Measurements from ENCODE around the gene TEX101. TPM values are rescaled to one million over a fixed set of nuclear protein-coding genes. Genes with fewer than 3 reads are reported as not detected.
"Not testable (repeated sequence)": the region's sequence is repeated elsewhere in the genome, so short reads cannot be mapped to it uniquely, and the experiment has no call there.

The TEX101 gene
- polyA plus RNA-seq, 3 donors, result 0.16 TPM; not detected in 2

DNA sequence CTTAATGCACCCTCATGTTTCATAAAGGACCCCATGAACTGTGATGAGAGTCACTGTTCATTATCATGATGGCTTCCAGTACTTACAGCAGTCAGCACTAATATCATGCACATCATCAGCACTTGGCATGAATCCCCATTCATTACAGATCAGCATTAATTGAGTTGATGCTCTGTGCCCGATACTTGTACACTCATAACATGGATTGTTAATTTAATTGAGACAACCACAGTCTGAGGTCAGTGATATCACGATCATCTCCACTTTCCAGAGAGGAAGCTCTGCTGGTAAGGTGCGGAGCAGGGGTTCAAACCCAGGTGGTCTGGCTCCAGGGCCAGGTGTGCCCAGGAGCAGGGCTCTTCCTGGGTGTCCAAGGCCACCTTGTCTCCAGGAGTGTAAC, 21.2 kb upstream of the TEX101 start:
- H3K4me3 ChIP-seq (replicated peaks in 1 of 3; ENCODE audit: low read depth in 2 of 3, low read length in 3 of 3); H2AFZ ChIP-seq (ENCODE audit: insufficient read depth, low read depth, low read length, poor library complexity, severe bottlenecking); H3K27me3 Mint-ChIP-seq (ENCODE audit: low read depth in 3 of 3); H3K27me3 ChIP-seq (ENCODE audit: control insufficient read depth in 2 of 2, insufficient read depth in 2 of 2, low read length in 2 of 2); H3K4me2 ChIP-seq (replicated peaks; ENCODE audit: extremely low read depth, low read length, poor library complexity, severe bottlenecking); H3K4me3 Mint-ChIP-seq; H3K9me3 ChIP-seq (replicated peaks in 1 of 2; ENCODE audit: control insufficient read depth in 1 of 2, insufficient read depth in 1 of 2, low read length in 2 of 2); H3K36me3 ChIP-seq (replicated peaks in 1 of 2; ENCODE audit: control insufficient read depth in 1 of 2, insufficient read depth in 2 of 2, low read length in 2 of 2); H4K20me1 ChIP-seq (ENCODE audit: insufficient read depth, low read length); H3K9me3 Mint-ChIP-seq; H3K9ac ChIP-seq (ENCODE audit: insufficient read depth, low read length, poor library complexity, severe bottlenecking); H3K27ac ChIP-seq (ENCODE audit: low read depth in 1 of 2, low read length in 2 of 2); H3K36me3 Mint-ChIP-seq; H3K4me1 ChIP-seq (ENCODE audit: control insufficient read depth in 1 of 2, insufficient read depth in 2 of 2, low read length in 2 of 2); H3K27ac Mint-ChIP-seq; H3K79me2 ChIP-seq (ENCODE audit: insufficient read depth, low read length); intact Hi-C loops (cut with micrococcal nuclease); H3K4me1 Mint-ChIP-seq; DNase-seq: not testable (repeated sequence)
- WGBS (ENCODE audit: insufficient coverage), result no CpG with 5 or more reads among the region's 3 CpGs

DNA sequence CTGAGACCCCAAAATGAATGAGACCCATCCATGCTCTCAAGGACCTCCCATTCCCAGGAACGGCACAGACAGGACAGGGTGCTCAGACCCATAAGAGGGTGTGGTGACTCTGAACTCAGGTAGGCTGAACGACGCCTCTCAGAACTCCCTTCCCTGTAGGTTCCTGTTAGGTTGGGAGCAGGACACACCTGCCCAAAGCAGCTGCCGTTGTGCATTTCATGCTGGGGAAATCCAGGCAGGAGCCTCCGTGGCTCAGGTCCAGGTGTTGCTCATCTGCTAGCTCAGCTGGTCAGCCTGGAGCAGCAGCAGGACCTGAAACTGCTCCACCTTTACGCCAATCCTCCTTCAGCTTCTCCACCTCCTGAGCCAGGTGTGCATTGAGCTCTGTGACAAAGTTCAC, 19.1 kb upstream of the TEX101 start:
- Histone ChIP-seq H3K27me3 (ENCODE audit: control insufficient read depth in 2 of 2, insufficient read depth in 2 of 2, low read length in 2 of 2) (no peaks in the 10 kb centered on the region), H4K20me1 (ENCODE audit: insufficient read depth, low read length) (no peaks in the 10 kb centered on the region), H3K36me3 (replicated peaks in 1 of 2; ENCODE audit: control insufficient read depth in 1 of 2, insufficient read depth in 2 of 2, low read length in 2 of 2) (no peaks in the 10 kb centered on the region), H3K4me1 (ENCODE audit: control insufficient read depth in 1 of 2, insufficient read depth in 2 of 2, low read length in 2 of 2) (no peaks in the 10 kb centered on the region), H3K27ac (ENCODE audit: low read depth in 1 of 2, low read length in 2 of 2) (no peak overlapping the region), H2AFZ (ENCODE audit: insufficient read depth, low read depth, low read length, poor library complexity, severe bottlenecking) (no peak overlapping the region), H3K9ac (ENCODE audit: insufficient read depth, low read length, poor library complexity, severe bottlenecking) (no peak overlapping the region), H3K4me2 (replicated peaks; ENCODE audit: extremely low read depth, low read length, poor library complexity, severe bottlenecking) (no peak overlapping the region), H3K9me3 (replicated peaks in 1 of 2; ENCODE audit: control insufficient read depth in 1 of 2, insufficient read depth in 1 of 2, low read length in 2 of 2) (no peaks in the 10 kb centered on the region), H3K79me2 (ENCODE audit: insufficient read depth, low read length) (no peaks in the 10 kb centered on the region), H3K4me3 (replicated peaks in 1 of 3; ENCODE audit: low read depth in 2 of 3, low read length in 3 of 3) (no peak overlapping the region)
- Mint-ChIP-seq H3K36me3 (no peaks in the 10 kb centered on the region), H3K4me3 (no peak overlapping the region), H3K27ac (no peak overlapping the region), H3K27me3 (ENCODE audit: low read depth in 3 of 3) (peaks cover 0 to 5% (median 2%) of the 10 kb centered on the region in 3 donors), H3K4me1 (no peaks in the 10 kb centered on the region), H3K9me3 (peaks cover 0 to 2% (median 0%) of the 10 kb centered on the region in 7 donors)
- intact Hi-C loops (cut with micrococcal nuclease), result no loop called here
- DNase-seq, result no peak
- WGBS (ENCODE audit: insufficient coverage), result 92% methylated on average over 5 of the region's 6 CpGs
- TF ChIP-seq, protein P1, sequence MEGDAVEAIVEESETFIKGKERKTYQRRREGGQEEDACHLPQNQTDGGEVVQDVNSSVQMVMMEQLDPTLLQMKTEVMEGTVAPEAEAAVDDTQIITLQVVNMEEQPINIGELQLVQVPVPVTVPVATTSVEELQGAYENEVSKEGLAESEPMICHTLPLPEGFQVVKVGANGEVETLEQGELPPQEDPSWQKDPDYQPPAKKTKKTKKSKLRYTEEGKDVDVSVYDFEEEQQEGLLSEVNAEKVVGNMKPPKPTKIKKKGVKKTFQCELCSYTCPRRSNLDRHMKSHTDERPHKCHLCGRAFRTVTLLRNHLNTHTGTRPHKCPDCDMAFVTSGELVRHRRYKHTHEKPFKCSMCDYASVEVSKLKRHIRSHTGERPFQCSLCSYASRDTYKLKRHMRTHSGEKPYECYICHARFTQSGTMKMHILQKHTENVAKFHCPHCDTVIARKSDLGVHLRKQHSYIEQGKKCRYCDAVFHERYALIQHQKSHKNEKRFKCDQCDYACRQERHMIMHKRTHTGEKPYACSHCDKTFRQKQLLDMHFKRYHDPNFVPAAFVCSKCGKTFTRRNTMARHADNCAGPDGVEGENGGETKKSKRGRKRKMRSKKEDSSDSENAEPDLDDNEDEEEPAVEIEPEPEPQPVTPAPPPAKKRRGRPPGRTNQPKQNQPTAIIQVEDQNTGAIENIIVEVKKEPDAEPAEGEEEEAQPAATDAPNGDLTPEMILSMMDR (IDR thresholded peaks at IDR 0.05), result no peak

All from CD14-positive monocyte (primary cell).